ENCODE measurements around the gene CCL22. TPM values are rescaled to one million over a fixed set of nuclear protein-coding genes. Genes with fewer than 3 reads are reported as not detected.
"Not testable (repeated sequence)": the region's sequence is repeated elsewhere in the genome, so short reads cannot be mapped to it uniquely, and the experiment has no call there.

Gene CCL22
- not detected for total RNA-seq

GRCh38 chr16:57358527-57359095, at the start of gene CCL22:
Gene CCL22 (plus strand): TSS chr16:57358783. CDS start chr16:57358817, 34 bp downstream.
- FAIRE-seq (no peak), DNase-seq (ENCODE audit: low spot score in 2 of 2) (no peak)

GRCh38 chr16:57310801-57311200, 47.8 kb upstream of the CCL22 start:
- DNase-seq (ENCODE audit: low spot score in 2 of 2) = no peak
- FAIRE-seq = no peak

- no peak for FAIRE-seq
- DNase-seq (ENCODE audit: low spot score in 2 of 2) = no peak
Observed at GRCh38 chr16:57313509-57313908, 45.1 kb upstream of the CCL22 start.

GRCh38 chr16:57314161-57314785, 44.3 kb upstream of the CCL22 start:
- no peak for FAIRE-seq
- DNase-seq (ENCODE audit: low spot score in 2 of 2) = no peak

- DNase-seq (ENCODE audit: low spot score in 2 of 2) = no peak
- no peak for FAIRE-seq
Observed at GRCh38 chr16:57315416-57315815, 43.2 kb upstream of the CCL22 start.

- peak in 1 of 2 donors; percentile 27 for DNase-seq (ENCODE audit: low spot score in 2 of 2)
- FAIRE-seq = no peak
Observed at GRCh38 chr16:57316390-57317017, 42.1 kb upstream of the CCL22 start.

- no peak for DNase-seq (ENCODE audit: low spot score in 2 of 2)
- no peak for FAIRE-seq
Observed at GRCh38 chr16:57318240-57318970, 40.2 kb upstream of the CCL22 start.

GRCh38 chr16:57319646-57320045, 38.9 kb upstream of the CCL22 start:
- DNase-seq (ENCODE audit: low spot score in 2 of 2) (no peak), FAIRE-seq (no peak)

- FAIRE-seq (no peak), DNase-seq (ENCODE audit: low spot score in 2 of 2) (no peak)
Observed at GRCh38 chr16:57324749-57325148, 33.8 kb upstream of the CCL22 start.

- FAIRE-seq = no peak
- DNase-seq (ENCODE audit: low spot score in 2 of 2) = no peak
Observed at GRCh38 chr16:57325458-57325857, 33.1 kb upstream of the CCL22 start.

- no peak for DNase-seq (ENCODE audit: low spot score in 2 of 2)
- FAIRE-seq = no peak
Observed at GRCh38 chr16:57329718-57330327, 28.8 kb upstream of the CCL22 start.

GRCh38 chr16:57331355-57331754, 27.2 kb upstream of the CCL22 start:
- FAIRE-seq (no peak), DNase-seq (ENCODE audit: low spot score in 2 of 2) (no peak)

GRCh38 chr16:57333402-57333801, 25.2 kb upstream of the CCL22 start:
- no peak for FAIRE-seq

GRCh38 chr16:57335366-57335765, 23.2 kb upstream of the CCL22 start:
- FAIRE-seq (no peak), DNase-seq (ENCODE audit: low spot score in 2 of 2) (no peak)

More at GRCh38 chr16:57333402-57333801, 25.2 kb upstream of the CCL22 start:
- DNase-seq (ENCODE audit: low spot score in 2 of 2) = no peak

GRCh38 chr16:57341062-57341440, 17.5 kb upstream of the CCL22 start:
- FAIRE-seq = no peak

GRCh38 chr16:57341441-57342303, 16.9 kb upstream of the CCL22 start:
- FAIRE-seq = no peak

More at GRCh38 chr16:57341062-57341440, 17.5 kb upstream of the CCL22 start:
- no peak for DNase-seq (ENCODE audit: low spot score in 2 of 2)

GRCh38 chr16:57342606-57343005, 16.0 kb upstream of the CCL22 start:
- FAIRE-seq; DNase-seq (ENCODE audit: low spot score in 2 of 2): not testable (repeated sequence)

More at GRCh38 chr16:57341441-57342303, 16.9 kb upstream of the CCL22 start:
- DNase-seq (ENCODE audit: low spot score in 2 of 2) = no peak

- FAIRE-seq = no peak
Observed at GRCh38 chr16:57343221-57343620, 15.4 kb upstream of the CCL22 start.

GRCh38 chr16:57344094-57344493, 14.5 kb upstream of the CCL22 start:
- not testable (repeated sequence) for DNase-seq (ENCODE audit: low spot score in 2 of 2); FAIRE-seq

More at GRCh38 chr16:57343221-57343620, 15.4 kb upstream of the CCL22 start:
- DNase-seq (ENCODE audit: low spot score in 2 of 2) = no peak

GRCh38 chr16:57345021-57345420, 13.6 kb upstream of the CCL22 start:
- FAIRE-seq (no peak), DNase-seq (ENCODE audit: low spot score in 2 of 2) (no peak)
